Liver (tissue), 9 donors: ENCODE data around the gene ANK3. TPM values are rescaled to one million over a fixed set of nuclear protein-coding genes. Genes with fewer than 3 reads are reported as not detected.

ENCODE experiments used
- DNase-seq: peaks from one replicate; pipeline ENCODE4 v3.0.0-alpha.2; 2017; ENCODE audit warnings: low spot score
- H3K27ac ChIP-seq, 2 donors: one replicate each; pipeline ENCODE4 v1.7.0; 2013; ENCODE audit warnings: inconsistent platforms in 2 of 2, low read length in 2 of 2, control low read depth in 1 of 2, low read depth in 1 of 2, mild to moderate bottlenecking in 1 of 2
- H3K27me3 ChIP-seq, 4 donors: one replicate each; pipeline versions ENCODE4 v1.6.1 to v1.7.0; 2013; ENCODE audit warnings: low read length in 3 of 4, inconsistent platforms in 1 of 4, mild to moderate bottlenecking in 1 of 4, moderate library complexity in 1 of 4; ENCODE audit not compliant: control insufficient read depth in 4 of 4, insufficient read depth in 4 of 4
- H3K36me3 ChIP-seq, 4 donors: one replicate each; pipeline versions ENCODE4 v1.6.1 to v1.7.0; 2013; ENCODE audit warnings: low read length in 3 of 4, mild to moderate bottlenecking in 3 of 4, low read depth in 1 of 4, moderate library complexity in 1 of 4; ENCODE audit not compliant: control insufficient read depth in 4 of 4, insufficient read depth in 3 of 4
- H3K4me1 ChIP-seq, 4 donors: one replicate each; pipeline versions ENCODE4 v1.6.1 to v1.7.0; 2013; ENCODE audit warnings: low read length in 3 of 4, mild to moderate bottlenecking in 3 of 4, moderate library complexity in 1 of 4; ENCODE audit not compliant: control insufficient read depth in 4 of 4, insufficient read depth in 4 of 4
- H3K4me3 ChIP-seq, 3 donors: one replicate each; pipeline versions ENCODE4 v1.6.1 to v1.7.0; 2013; ENCODE audit warnings: low read length in 3 of 3, control low read depth in 1 of 3, low read depth in 1 of 3, mild to moderate bottlenecking in 1 of 3
- H3K9ac ChIP-seq, 2 donors: one replicate each; pipeline ENCODE4 v1.7.0; 2013; ENCODE audit warnings: low read length in 2 of 2, mild to moderate bottlenecking in 2 of 2, moderate library complexity in 2 of 2, control low read depth in 1 of 2, low read depth in 1 of 2
- H3K9me3 ChIP-seq, 4 donors: one replicate each; pipeline versions ENCODE4 v1.6.1 to v1.7.0; 2013; ENCODE audit warnings: low read length in 3 of 4; ENCODE audit not compliant: control insufficient read depth in 4 of 4
- EGR1 ChIP-seq, 2 donors: IDR thresholded peaks; 2 replicates each; pipeline ENCODE4 v1.6.1; 2016 to 2018; ENCODE audit warnings: antibody characterized with exemption in 2 of 2, low read depth in 2 of 2
- FOXA1 ChIP-seq: IDR thresholded peaks from 2 replicates; pipeline ENCODE4 v1.6.1; 2016; ENCODE audit warnings: antibody characterized with exemption
- FOXA2 ChIP-seq: IDR thresholded peaks from 2 replicates; pipeline ENCODE4 v1.6.1; 2016; ENCODE audit warnings: antibody characterized with exemption
- GABPA ChIP-seq, 2 donors: IDR thresholded peaks in 1 of 2; conservative IDR thresholded peaks in 1 of 2; 2 replicates each; pipeline ENCODE4 v1.6.1; 2016; ENCODE audit warnings: antibody characterized with exemption in 2 of 2, mild to moderate bottlenecking in 1 of 2, moderate library complexity in 1 of 2
- HNF4A ChIP-seq, 2 donors: conservative IDR thresholded peaks; 2 replicates each; pipeline ENCODE4 v1.6.1; 2016; ENCODE audit warnings: antibody characterized with exemption in 2 of 2, mild to moderate bottlenecking in 2 of 2
- NR2F2 ChIP-seq: IDR thresholded peaks from 2 replicates; pipeline ENCODE4 v1.6.1; 2016; ENCODE audit warnings: antibody characterized with exemption
- SP1 ChIP-seq: IDR thresholded peaks from 2 replicates; pipeline ENCODE4 v1.6.1; 2018; ENCODE audit warnings: antibody characterized with exemption, mild to moderate bottlenecking
- TAF1 ChIP-seq: conservative IDR thresholded peaks from 2 replicates; pipeline ENCODE4 v1.6.1; 2016; ENCODE audit warnings: antibody characterized with exemption, mild to moderate bottlenecking
- WGBS: extraction: QIAGEN DNeasy Blood & Tissue Kit; methylation state at CpG from one replicate; pipeline ENCODE4 v1.1.7; 2013; 5-methylcytosine and 5-hydroxymethylcytosine counted together
- polyA plus RNA-seq, 2 donors: library from polyadenylated mRNA; stranded (reverse) in 1 of 2; unstranded in 1 of 2; fragments of 200-250 nt in 1 of 2; fragments of >200 nt in 1 of 2; fragmentation: Nextera tagmentation in 1 of 2; extraction: Ambion mirVana in 1 of 2; gene quantifications; one replicate each; pipeline versions ENCODE4 v1.2.1 to v1.2.3, GENCODE V29; 2013 to 2015
- total RNA-seq, 2 donors: library from RNA; depleted of rRNA; stranded (reverse); fragments of >200 nt; gene quantifications; one replicate each; pipeline ENCODE4 v1.2.3, GENCODE V29; 2014
- TF ChIP-seq, protein P1 (sequence below): IDR thresholded peaks from 2 replicates; pipeline ENCODE4 v1.6.1; 2016; ENCODE audit warnings: antibody characterized with exemption
- TF ChIP-seq, protein P2 (sequence below): IDR thresholded peaks from 2 replicates; pipeline ENCODE4 v1.6.1; 2016; ENCODE audit warnings: antibody characterized with exemption, mild to moderate bottlenecking
- TF ChIP-seq, protein P3 (sequence below): IDR thresholded peaks from 2 replicates; pipeline ENCODE4 v1.6.1; 2016; ENCODE audit warnings: antibody characterized with exemption
- donor health status: healthy.
- donor health status: healthy.
- donor health status: healthy.
- donor health status: healthy.
- donor health status: healthy.

The ANK3 gene
- total and polyA plus RNA-seq, 4 donors = 5.7 to 30.0 (median 9.7) TPM

DNA sequence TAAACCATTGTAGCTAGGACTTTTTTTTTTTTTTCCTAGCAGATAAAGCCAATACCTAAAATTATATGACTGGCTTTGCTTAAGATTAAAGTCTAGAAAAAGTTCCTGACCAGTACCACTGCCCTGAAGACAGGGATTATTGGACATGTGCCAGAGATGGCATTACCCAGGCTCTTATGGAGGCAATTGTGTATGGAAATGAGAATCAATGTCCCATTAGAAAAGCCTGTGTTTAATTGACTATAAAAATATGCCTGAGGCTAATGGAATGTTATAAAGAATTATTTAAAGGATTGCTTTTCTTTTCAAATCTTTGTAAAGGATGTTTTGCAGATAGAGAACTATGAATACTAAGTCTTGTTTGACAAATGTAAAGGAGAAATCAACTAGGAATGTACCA, 196.7 kb downstream of the ANK3 start:
- no peak for TF ChIP-seq NR2F2
- TF ChIP-seq HNF4A (conservative IDR thresholded peaks at IDR 0.05) = no peak
- no peak for TF ChIP-seq FOXA1
- TF ChIP-seq, protein P1, sequence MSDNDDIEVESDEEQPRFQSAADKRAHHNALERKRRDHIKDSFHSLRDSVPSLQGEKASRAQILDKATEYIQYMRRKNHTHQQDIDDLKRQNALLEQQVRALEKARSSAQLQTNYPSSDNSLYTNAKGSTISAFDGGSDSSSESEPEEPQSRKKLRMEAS = no peak
- no peak for TF ChIP-seq TAF1

DNA sequence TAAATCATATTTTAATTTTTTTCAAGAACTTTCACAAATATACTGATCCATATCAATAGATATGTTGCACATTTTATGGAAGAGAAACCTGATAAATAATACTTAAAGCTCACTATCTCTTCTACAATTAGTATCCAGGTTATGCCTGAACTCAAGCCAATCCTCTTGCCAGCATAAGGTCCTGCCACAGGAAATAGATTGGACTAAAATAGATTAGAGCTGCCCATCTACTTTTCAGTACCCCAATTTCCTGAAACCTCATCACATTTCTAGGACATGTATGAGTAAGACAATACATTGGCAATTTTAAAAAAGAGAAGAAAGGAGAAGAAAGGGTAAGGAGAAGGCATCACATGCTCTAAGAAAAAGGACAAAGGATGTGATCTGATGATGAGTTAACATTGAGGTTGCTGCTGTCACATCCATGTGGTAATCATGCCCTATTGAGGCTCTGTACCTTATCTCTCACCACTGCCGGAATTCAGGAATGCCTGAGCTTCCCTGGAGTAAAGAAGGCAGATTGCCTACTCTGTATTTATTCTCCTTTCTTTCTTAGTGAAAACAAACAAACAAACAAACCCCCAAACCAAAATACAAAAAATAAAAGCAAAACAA, 199.7 kb downstream of the ANK3 start:
- no peak for DNase-seq
- peaks cover 2 to 6% (median 6%) of the 10 kb centered on the region in 4 donors for H3K4me1 ChIP-seq
- peaks cover 0 to 5% (median 0%) of the 10 kb centered on the region in 4 donors for H3K27me3 ChIP-seq
- no peak overlapping the region for H3K27ac ChIP-seq
- no peak overlapping the region for H3K9ac ChIP-seq
- TF ChIP-seq HNF4A (conservative IDR thresholded peaks at IDR 0.05) (no peak), FOXA2 (no peak), EGR1 (IDR thresholded peaks at IDR 0.05; ENCODE audit: low read depth in 2 of 2) (no peak), SP1 (no peak), TAF1 (no peak)
- TF ChIP-seq, protein P2, sequence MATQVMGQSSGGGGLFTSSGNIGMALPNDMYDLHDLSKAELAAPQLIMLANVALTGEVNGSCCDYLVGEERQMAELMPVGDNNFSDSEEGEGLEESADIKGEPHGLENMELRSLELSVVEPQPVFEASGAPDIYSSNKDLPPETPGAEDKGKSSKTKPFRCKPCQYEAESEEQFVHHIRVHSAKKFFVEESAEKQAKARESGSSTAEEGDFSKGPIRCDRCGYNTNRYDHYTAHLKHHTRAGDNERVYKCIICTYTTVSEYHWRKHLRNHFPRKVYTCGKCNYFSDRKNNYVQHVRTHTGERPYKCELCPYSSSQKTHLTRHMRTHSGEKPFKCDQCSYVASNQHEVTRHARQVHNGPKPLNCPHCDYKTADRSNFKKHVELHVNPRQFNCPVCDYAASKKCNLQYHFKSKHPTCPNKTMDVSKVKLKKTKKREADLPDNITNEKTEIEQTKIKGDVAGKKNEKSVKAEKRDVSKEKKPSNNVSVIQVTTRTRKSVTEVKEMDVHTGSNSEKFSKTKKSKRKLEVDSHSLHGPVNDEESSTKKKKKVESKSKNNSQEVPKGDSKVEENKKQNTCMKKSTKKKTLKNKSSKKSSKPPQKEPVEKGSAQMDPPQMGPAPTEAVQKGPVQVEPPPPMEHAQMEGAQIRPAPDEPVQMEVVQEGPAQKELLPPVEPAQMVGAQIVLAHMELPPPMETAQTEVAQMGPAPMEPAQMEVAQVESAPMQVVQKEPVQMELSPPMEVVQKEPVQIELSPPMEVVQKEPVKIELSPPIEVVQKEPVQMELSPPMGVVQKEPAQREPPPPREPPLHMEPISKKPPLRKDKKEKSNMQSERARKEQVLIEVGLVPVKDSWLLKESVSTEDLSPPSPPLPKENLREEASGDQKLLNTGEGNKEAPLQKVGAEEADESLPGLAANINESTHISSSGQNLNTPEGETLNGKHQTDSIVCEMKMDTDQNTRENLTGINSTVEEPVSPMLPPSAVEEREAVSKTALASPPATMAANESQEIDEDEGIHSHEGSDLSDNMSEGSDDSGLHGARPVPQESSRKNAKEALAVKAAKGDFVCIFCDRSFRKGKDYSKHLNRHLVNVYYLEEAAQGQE = no peak
- TF ChIP-seq, protein P3, sequence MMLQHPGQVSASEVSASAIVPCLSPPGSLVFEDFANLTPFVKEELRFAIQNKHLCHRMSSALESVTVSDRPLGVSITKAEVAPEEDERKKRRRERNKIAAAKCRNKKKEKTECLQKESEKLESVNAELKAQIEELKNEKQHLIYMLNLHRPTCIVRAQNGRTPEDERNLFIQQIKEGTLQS = no peak
- WGBS = 73% methylated on average over 1 of the region's 1 CpG
- no peak overlapping the region for H3K4me3 ChIP-seq
- peaks cover 0 to 6% (median 0%) of the 10 kb centered on the region in 4 donors for H3K9me3 ChIP-seq
- no peaks in the 10 kb centered on the region for H3K36me3 ChIP-seq

More for the DNA sequence above, 196.7 kb downstream of the ANK3 start:
- Histone ChIP-seq H3K27me3 (peaks cover 0 to 5% (median 0%) of the 10 kb centered on the region in 4 donors), H3K9ac (no peak overlapping the region), H3K4me1 (no peaks in the 10 kb centered on the region), H3K36me3 (no peaks in the 10 kb centered on the region), H3K27ac (no peak overlapping the region), H3K9me3 (peaks cover 0 to 6% (median 0%) of the 10 kb centered on the region in 4 donors), H3K4me3 (no peak overlapping the region)
- no peak for DNase-seq

DNA sequence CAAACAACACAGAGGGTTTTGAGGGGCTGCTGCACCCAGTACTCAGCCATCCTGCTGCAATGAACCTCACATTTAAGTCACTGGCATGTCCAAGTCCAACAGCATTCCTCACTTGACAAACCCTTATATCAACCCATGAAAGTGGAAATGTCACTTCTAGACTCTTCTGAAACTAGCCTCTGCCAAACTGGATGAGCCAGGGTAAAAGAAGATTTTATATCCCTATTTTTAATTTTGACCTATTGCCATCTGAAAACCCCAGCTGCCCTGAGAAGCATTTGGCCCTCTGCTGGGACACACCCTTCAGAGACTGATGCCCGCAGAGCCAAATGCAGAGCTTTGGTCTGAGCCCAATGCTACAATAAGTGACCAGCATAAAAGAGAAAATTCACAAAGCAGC, 201.1 kb downstream of the ANK3 start:
- no peak for DNase-seq
- 97% methylated on average over 1 of the region's 1 CpG for WGBS
- H3K4me1 ChIP-seq = peaks cover 2 to 6% (median 6%) of the 10 kb centered on the region in 4 donors

More for the DNA sequence above, 201.1 kb downstream of the ANK3 start:
- Histone ChIP-seq H3K27ac (no peak overlapping the region), H3K9ac (no peak overlapping the region), H3K4me3 (no peak overlapping the region), H3K36me3 (no peaks in the 10 kb centered on the region), H3K9me3 (peaks cover 0 to 6% (median 0%) of the 10 kb centered on the region in 4 donors), H3K27me3 (peaks cover 0 to 5% (median 0%) of the 10 kb centered on the region in 4 donors)
- TF ChIP-seq GABPA (IDR thresholded peaks at IDR 0.05 in 1 of 2, conservative IDR thresholded peaks at IDR 0.05 in 1 of 2) (no peak), TAF1 (no peak)
